WTC11 (cell line): Measurements from ENCODE around the gene TEX51. TPM values are rescaled to one million over a fixed set of nuclear protein-coding genes. Genes with fewer than 3 reads are reported as not detected.
A peak's percentile ranks its signal among the peaks of the same experiment; 100 is the strongest.

ENCODE experiments used
- ATAC-seq: fragments of 200-7000 bp; cut with Tn5 transposase; 2 replicates; pipeline ENCODE4 v1.10.0; 2021; ENCODE audit warnings: mild to moderate bottlenecking, moderate library complexity
- CTCF ChIA-PET: fragments of 300-600 bp; sonication (Branson Sonifier 250); formaldehyde crosslinking; loops from one replicate; lab custom pipeline; 2021; ENCODE audit warnings: antibody characterized with exemption; lab: Charles Lee
- POLR2A ChIA-PET: fragments of 350-600 bp; sonication (Branson Sonifier 250); formaldehyde crosslinking; loops from one replicate; lab custom pipeline; 2021; ENCODE audit warnings: antibody characterized with exemption; lab: Charles Lee
- DNase-seq: peaks from one replicate; pipeline ENCODE4 v3.0.0; 2021; ENCODE audit warnings: low spot score
- H3K27ac Mint-ChIP-seq: 2 replicates; pipeline ENCODE4 v1.8.0; 2021; ENCODE audit warnings: mixed read lengths
- H3K27me3 Mint-ChIP-seq: 2 replicates; pipeline ENCODE4 v1.8.0; 2021; ENCODE audit warnings: low read depth, mild to moderate bottlenecking, moderate library complexity, mixed read lengths
- H3K36me3 Mint-ChIP-seq: 2 replicates; pipeline ENCODE4 v1.8.0; 2021; ENCODE audit warnings: mixed read lengths
- H3K4me1 Mint-ChIP-seq: 2 replicates; pipeline ENCODE4 v1.8.0; 2022; ENCODE audit warnings: mixed read lengths
- H3K4me3 Mint-ChIP-seq: 2 replicates; pipeline ENCODE4 v1.8.0; 2021; ENCODE audit warnings: mild to moderate bottlenecking, moderate library complexity, mixed read lengths
- H3K9me3 Mint-ChIP-seq: 2 replicates; pipeline ENCODE4 v1.8.0; 2021; ENCODE audit warnings: mixed read lengths
- CREM ChIP-seq: sonication (generic); formaldehyde crosslinking; IDR thresholded peaks from 2 replicates; pipeline ENCODE4 v1.8.1; 2022; ENCODE audit warnings: mild to moderate bottlenecking, missing genetic modification reagents, moderate library complexity
- E2F1 ChIP-seq: sonication (generic); formaldehyde crosslinking; IDR thresholded peaks from 2 replicates; pipeline ENCODE4 v1.8.0; 2022; ENCODE audit warnings: mild to moderate bottlenecking, missing genetic modification reagents
- ESRRA ChIP-seq: sonication (generic); formaldehyde crosslinking; IDR thresholded peaks from 2 replicates; pipeline ENCODE4 v1.8.1; 2022; ENCODE audit warnings: mild to moderate bottlenecking, missing genetic modification reagents, borderline replicate concordance
- FOXK1 ChIP-seq: sonication (generic); formaldehyde crosslinking; IDR thresholded peaks from 2 replicates; pipeline ENCODE4 v1.8.0; 2022; ENCODE audit warnings: mild to moderate bottlenecking, moderate library complexity, missing genetic modification reagents
- FOXP1 ChIP-seq: sonication (generic); formaldehyde crosslinking; IDR thresholded peaks from 2 replicates; pipeline ENCODE4 v1.8.0; 2022; ENCODE audit warnings: missing genetic modification reagents, mild to moderate bottlenecking, moderate library complexity, borderline replicate concordance
- GABPB1 ChIP-seq: sonication (generic); formaldehyde crosslinking; IDR thresholded peaks from 2 replicates; pipeline ENCODE4 v1.8.1; 2023; ENCODE audit warnings: mild to moderate bottlenecking, missing genetic modification reagents
- MXD4 ChIP-seq: fragments of 250-450 bp; sonication (Bioruptor Pico); IDR thresholded peaks from 2 replicates; pipeline ENCODE4 v1.8.0; 2021; ENCODE audit warnings: mild to moderate bottlenecking, moderate library complexity, borderline replicate concordance
- MYBL2 ChIP-seq: sonication (generic); formaldehyde crosslinking; IDR thresholded peaks from 2 replicates; pipeline ENCODE4 v1.8.1; 2023; ENCODE audit warnings: mild to moderate bottlenecking, moderate library complexity, missing genetic modification reagents
- NFATC4 ChIP-seq: fragments of 250-450 bp; sonication (Bioruptor Pico); IDR thresholded peaks from 2 replicates; pipeline ENCODE4 v1.9.0; 2021; ENCODE audit warnings: mild to moderate bottlenecking
- NFE2L1 ChIP-seq: sonication (generic); formaldehyde crosslinking; IDR thresholded peaks from 2 replicates; pipeline ENCODE4 v1.8.1; 2023; ENCODE audit warnings: missing genetic modification reagents
- NFYB ChIP-seq: sonication (generic); formaldehyde crosslinking; conservative IDR thresholded peaks from 2 replicates; pipeline ENCODE4 v1.8.0; 2022; ENCODE audit warnings: low read depth, missing genetic modification reagents
- NR1H2 ChIP-seq: sonication (generic); formaldehyde crosslinking; IDR thresholded peaks from 2 replicates; pipeline ENCODE4 v1.9.0; 2021; ENCODE audit warnings: mild to moderate bottlenecking, moderate library complexity, missing genetic modification reagents
- NR3C1 ChIP-seq: sonication (generic); formaldehyde crosslinking; conservative IDR thresholded peaks from 2 replicates; pipeline ENCODE4 v1.8.1; 2023; ENCODE audit warnings: low read depth, mild to moderate bottlenecking, missing genetic modification reagents
- OVOL2 ChIP-seq: fragments of 250-450 bp; sonication (Bioruptor Pico); IDR thresholded peaks from 2 replicates; pipeline ENCODE4 v1.9.0; 2021; ENCODE audit warnings: mild to moderate bottlenecking, borderline replicate concordance
- PRDM15 ChIP-seq: sonication (generic); formaldehyde crosslinking; IDR thresholded peaks from 2 replicates; pipeline ENCODE4 v1.8.0; 2022; ENCODE audit warnings: missing genetic modification reagents
- SMAD3 ChIP-seq: sonication (generic); formaldehyde crosslinking; IDR thresholded peaks from 2 replicates; pipeline ENCODE4 v1.8.0; 2022; ENCODE audit warnings: missing genetic modification reagents, mild to moderate bottlenecking, borderline replicate concordance
- SP1 ChIP-seq: sonication (generic); formaldehyde crosslinking; conservative IDR thresholded peaks from 2 replicates; pipeline ENCODE4 v1.8.1; 2022; ENCODE audit warnings: missing genetic modification reagents
- STAT6 ChIP-seq: sonication (generic); formaldehyde crosslinking; conservative IDR thresholded peaks from 2 replicates; pipeline ENCODE4 v1.8.1; 2023; ENCODE audit warnings: mild to moderate bottlenecking, low read depth, missing genetic modification reagents, moderate library complexity
- ZMAT4 ChIP-seq: fragments of 250-450 bp; sonication (Bioruptor Pico); IDR thresholded peaks from 2 replicates; pipeline ENCODE4 v1.9.0; 2021; ENCODE audit warnings: mild to moderate bottlenecking
- ZNF263 ChIP-seq: sonication (generic); formaldehyde crosslinking; IDR thresholded peaks from 2 replicates; pipeline ENCODE4 v1.8.1; 2022; ENCODE audit warnings: low read depth, mild to moderate bottlenecking, moderate library complexity, missing genetic modification reagents
- ZNF423 ChIP-seq: fragments of 250-450 bp; sonication (Bioruptor Pico); IDR thresholded peaks from 2 replicates; pipeline ENCODE4 v2.1.2; 2022; ENCODE audit warnings: mild to moderate bottlenecking, moderate library complexity
- ZNF512 ChIP-seq: sonication (generic); formaldehyde crosslinking; IDR thresholded peaks from 2 replicates; pipeline ENCODE4 v1.8.1; 2022; ENCODE audit warnings: missing genetic modification reagents, borderline replicate concordance
- ZSCAN18 ChIP-seq: fragments of 250-450 bp; sonication (Bioruptor Pico); IDR thresholded peaks from 2 replicates; pipeline ENCODE4 v2.1.2; 2022; ENCODE audit warnings: mild to moderate bottlenecking, moderate library complexity
- total RNA-seq: library from RNA; stranded (reverse); gene quantifications from 3 replicates; pipeline ENCODE4 v1.2.3, GENCODE V29; 2021

Gene TEX51
- total RNA-seq, 1 experiment from 2014 or later = not detected

- TF ChIP-seq E2F1 (no peak), MYBL2 (CRISPR knock-in tag) (no peak), SMAD3 (CRISPR knock-in tag) (no peak), GABPB1 (no peak), ZMAT4 (CRISPR knock-in tag) (no peak), FOXP1 (no peak), ESRRA (no peak), NFYB (CRISPR knock-in tag) (no peak), ZSCAN18 (CRISPR knock-in tag) (no peak)
These were observed 4.6 kb upstream of the TEX51 start (continued) for GRCh38 chr2:126894082-126894481.

- peaks cover 8% of the 10 kb centered on the region for H3K4me1 Mint-ChIP-seq
- peaks cover 13% of the 10 kb centered on the region for H3K27me3 Mint-ChIP-seq
- no peaks in the 10 kb centered on the region for H3K36me3 Mint-ChIP-seq
- ChIA-PET CTCF (no interaction called here), POLR2A (no interaction called here)
- no peak overlapping the region for H3K4me3 Mint-ChIP-seq
- no peak overlapping the region for H3K27ac Mint-ChIP-seq
- TF ChIP-seq MXD4 (CRISPR knock-in tag) (no peak), ZNF512 (CRISPR knock-in tag) (no peak), OVOL2 (CRISPR knock-in tag) (no peak), ZNF263 (no peak), ZNF423 (CRISPR knock-in tag) (no peak), NFATC4 (CRISPR knock-in tag) (no peak), GABPB1 (no peak), FOXK1 (CRISPR knock-in tag) (no peak), CREM (no peak)
- peaks cover 8% of the 10 kb centered on the region for H3K9me3 Mint-ChIP-seq
- DNase-seq = no peak
- ATAC-seq = no peak
These were observed 4.0 kb upstream of the TEX51 start for GRCh38 chr2:126894585-126895182.

- H3K27ac Mint-ChIP-seq = no peak overlapping the region
- H3K27me3 Mint-ChIP-seq = peaks cover 13% of the 10 kb centered on the region
- POLR2A ChIA-PET = no interaction called here
- no peak overlapping the region for H3K4me3 Mint-ChIP-seq
- DNase-seq (no peak), ATAC-seq (peak; percentile 18; the same call in 1 of the 2 replicates)
- H3K36me3 Mint-ChIP-seq = no peaks in the 10 kb centered on the region
- peaks cover 8% of the 10 kb centered on the region for H3K4me1 Mint-ChIP-seq
- H3K9me3 Mint-ChIP-seq = peaks cover 9% of the 10 kb centered on the region
- CTCF ChIA-PET = no interaction called here
- TF ChIP-seq NFYB (CRISPR knock-in tag) = no peak
- no peak for TF ChIP-seq NR3C1 (CRISPR knock-in tag)
- no peak for TF ChIP-seq NFATC4 (CRISPR knock-in tag)
- TF ChIP-seq PRDM15 (CRISPR knock-in tag) = no peak
- no peak for TF ChIP-seq NFE2L1 (CRISPR knock-in tag)
- no peak for TF ChIP-seq MXD4 (CRISPR knock-in tag)
- TF ChIP-seq STAT6 = no peak
- TF ChIP-seq NR1H2 (CRISPR knock-in tag) = no peak
- TF ChIP-seq SP1 (CRISPR knock-in tag) = no peak
These were observed 3.4 kb upstream of the TEX51 start for GRCh38 chr2:126895336-126895735.
